ENCODE data around the gene PTPRG.

The PTPRG gene

DNA sequence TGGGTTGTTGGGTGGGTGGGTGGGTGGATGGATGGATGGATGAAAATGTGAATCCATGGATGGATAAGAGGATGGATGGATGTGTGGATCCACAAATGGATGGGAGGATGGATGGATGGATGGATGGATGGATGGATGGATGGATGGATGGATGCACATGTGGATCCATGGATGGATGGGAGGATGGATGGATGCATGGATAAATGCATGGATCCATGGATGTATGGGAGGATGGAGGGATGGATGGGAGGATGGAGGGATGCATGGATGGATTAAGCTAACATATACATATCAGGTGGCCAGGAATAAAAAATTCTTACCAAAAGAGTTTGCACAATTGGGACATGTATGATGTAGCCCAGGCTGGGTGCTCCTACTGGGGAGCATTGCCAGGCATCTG is 616.7 kb downstream of the PTPRG start:
- no peak for DNase-seq

DNA sequence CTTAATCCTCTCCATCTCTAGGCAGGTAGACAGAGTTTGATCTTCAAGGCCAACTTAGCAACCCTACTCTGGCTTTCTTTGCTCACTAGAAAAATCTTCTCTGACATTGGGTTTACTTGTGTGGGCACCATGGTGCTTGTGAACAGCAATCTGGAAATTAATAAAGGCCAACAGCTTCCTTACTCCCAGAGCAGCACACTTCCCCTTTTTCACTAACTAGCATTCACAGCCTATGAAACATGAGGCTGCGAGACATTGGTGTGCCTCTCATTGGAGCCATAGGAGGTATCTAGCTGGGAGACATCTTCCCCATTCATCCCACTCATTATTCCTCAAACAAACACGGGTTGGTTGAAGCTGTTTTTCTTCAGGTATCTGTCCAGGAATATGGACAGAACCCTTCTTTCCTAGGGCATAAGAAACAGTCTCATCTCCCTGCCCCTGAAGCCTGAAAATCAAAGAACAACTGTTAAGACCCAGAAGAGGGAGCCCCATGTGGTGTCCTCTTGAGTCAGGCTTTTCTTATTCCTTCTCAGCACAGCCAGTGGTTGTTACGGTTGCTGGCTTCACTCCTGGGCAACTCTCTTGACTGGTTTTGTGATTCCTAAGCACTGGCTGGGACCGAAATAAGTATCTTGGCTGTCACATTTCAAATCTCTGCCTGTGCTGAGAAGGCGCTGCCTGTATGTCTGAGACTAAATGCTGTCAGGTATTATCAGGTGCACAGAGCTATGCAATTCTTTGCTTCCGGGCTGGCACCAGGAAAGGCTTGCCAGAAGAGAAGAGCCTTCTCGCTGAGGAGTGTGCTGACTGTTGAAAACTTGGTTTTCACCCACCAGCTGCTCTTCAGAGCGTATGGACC is 617.6 kb downstream of the PTPRG start:
- DNase-seq = no peak

DNA sequence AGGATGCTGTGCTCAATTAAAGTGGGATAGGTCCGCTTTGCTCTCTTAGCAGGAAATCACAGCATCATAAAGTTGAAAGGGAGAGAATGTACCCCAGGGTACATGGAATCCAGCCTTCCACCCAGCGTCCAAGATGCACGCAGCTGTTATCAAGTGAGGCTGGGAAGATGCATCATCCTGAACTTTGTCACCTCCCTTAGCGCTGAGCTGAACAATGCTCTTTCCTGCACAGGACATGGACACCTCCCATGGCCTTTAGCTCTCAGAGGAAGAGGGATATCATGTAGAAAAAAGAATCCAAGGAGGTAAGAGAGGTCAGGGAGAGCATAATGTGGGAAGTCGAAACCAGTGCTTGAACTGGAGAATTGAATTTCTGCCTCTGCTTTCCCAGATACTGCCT is 619.1 kb downstream of the PTPRG start:
- no peak for DNase-seq

DNA sequence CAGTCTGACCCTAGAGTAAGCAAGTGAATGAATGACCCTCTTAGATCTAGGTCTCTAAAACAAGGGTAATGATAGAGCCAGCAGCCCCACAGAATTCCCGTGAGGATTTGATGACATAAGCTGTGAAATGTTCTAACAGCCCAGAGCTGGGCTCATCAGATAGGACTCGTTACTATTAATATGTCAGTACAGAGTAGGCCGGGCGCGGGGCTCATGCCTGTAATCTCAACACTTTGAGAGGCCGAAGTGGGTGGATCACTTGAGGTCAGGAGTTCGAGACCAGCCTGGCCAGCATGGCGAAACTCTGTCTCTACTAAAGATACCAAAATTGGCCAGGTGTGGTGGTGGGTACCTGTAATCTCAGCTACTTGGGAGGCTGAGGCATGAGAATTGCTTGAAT is 621.7 kb downstream of the PTPRG start:
- DNase-seq = no peak

DNA sequence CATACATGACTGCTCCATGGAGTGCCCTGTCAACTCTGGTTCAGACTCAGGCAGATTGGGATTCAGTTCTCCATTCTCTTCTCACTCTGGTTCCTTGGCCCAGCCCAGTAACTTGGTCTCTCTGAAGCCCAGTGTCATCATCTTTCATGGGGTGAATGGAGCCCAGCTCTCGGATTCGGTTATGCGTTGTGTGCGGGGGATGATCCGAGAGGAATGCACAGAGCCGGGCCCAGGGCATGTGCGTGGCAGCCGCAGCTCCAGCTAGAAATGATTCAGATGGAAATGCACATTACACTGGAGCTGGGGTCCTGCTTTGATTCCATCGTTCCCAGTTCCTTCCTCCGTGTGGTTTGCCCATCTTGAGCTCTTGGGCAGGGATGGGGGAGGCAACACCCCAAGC is 622.6 kb downstream of the PTPRG start:
- DNase-seq = no peak

DNA sequence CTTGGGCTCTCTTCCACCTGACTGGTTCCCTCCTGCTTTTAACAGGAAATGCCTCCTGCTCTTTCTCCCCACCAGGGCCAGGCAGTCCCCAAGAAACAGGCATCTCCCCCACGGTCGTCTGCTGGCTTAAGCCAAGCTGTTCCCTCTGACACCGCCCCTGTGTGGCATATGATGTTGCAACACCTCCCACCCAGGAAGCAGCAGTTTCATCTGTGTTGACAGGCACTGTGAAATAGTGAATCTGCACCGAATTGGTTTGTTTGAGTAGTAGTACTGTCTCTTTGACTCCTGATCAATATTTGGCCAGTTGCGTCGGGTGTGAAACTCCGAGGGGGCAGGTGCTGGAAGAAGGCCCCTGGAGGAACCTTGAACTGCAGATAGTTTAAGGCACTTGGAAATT is 623.2 kb downstream of the PTPRG start:
- no peak for DNase-seq

DNA sequence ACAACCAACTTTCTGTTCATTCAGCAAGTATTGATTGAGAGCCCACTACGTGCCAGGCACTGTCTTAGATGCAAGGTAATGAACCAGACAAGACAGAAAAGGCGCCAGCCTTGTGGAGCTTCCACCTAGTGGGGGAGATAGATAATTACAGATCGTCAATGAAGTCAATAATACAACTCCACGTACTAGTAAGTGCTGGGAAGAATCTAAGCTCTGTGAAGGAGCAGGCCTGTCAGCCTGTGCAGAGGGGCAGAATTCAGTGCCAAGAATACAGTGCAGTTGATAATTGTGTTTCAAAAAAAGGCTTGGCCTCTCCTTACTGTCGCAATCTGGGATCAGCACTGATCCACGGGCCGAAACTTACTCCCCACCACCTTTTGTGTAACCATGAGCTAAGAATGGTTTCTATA is 625.7 kb downstream of the PTPRG start:
- DNase-seq = no peak

DNA sequence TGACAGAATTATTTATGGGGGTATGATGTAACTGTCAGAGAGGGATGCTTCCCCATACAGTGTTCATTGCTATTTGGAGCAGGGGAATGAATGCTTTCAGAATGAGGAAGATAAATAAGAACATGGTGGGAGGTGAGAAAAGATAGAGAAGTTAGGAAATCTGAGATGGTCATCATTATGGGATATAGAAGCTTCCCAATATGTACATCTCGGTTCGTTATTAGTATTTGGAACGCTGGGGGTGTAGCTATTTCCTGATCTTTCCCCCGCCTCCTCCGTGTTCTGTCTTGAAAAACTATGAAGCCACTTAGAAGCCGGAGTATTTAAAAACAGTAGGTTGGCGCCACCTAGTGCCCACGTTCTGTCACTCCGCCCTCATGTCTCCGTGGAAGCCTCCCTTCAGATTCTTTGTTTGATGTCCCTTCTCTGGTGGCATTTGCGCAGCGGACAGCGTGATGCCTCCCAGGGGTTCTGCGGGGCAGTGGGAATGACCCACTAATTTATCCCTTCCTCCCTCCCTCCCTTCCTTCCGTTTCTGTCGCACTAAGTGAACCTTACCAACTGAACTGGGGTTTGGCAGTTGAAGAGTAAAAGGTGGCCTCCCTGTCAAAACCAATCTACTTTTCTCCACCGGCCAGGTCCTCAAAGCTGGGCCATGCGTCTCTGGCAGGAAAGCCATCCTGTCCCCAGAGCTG is 627.5 kb downstream of the PTPRG start:
- peak; percentile 84 for DNase-seq

DNA sequence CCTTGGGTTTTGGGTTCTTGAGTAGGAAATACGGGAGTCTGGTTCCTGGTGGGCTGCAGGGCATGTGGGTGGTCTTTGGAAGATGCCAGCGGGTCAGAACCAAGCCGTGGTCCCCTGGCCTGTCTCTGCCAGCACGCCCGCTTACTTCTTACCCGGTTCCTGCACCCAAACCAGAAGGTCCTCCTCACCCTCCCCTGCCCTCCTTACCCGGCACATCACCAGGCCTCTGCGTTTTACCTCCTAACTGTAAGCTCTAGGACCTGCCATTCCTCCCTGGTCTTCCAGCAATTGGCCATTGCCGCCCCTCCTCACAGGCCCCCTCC is 628.0 kb downstream of the PTPRG start:
- DNase-seq = no peak

DNA sequence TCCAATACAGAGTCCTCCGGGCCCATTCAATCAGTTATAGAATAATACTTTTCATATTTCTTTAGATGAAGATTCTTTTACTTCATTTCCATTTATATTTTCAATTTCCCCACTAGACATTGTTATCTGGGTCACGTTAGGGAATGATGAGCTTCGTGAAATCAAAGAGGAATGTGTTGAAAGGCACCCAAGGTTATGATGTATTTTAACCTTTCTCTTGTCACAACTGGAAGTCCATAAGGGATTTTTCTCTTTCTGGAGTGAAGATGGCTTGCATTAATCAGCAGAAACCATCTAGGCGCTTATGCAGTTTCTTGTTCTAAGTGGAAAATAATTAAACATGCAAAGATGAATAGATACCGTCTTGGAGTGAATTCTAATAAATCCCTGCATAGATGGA is 631.5 kb downstream of the PTPRG start:
- DNase-seq = no peak

DNA sequence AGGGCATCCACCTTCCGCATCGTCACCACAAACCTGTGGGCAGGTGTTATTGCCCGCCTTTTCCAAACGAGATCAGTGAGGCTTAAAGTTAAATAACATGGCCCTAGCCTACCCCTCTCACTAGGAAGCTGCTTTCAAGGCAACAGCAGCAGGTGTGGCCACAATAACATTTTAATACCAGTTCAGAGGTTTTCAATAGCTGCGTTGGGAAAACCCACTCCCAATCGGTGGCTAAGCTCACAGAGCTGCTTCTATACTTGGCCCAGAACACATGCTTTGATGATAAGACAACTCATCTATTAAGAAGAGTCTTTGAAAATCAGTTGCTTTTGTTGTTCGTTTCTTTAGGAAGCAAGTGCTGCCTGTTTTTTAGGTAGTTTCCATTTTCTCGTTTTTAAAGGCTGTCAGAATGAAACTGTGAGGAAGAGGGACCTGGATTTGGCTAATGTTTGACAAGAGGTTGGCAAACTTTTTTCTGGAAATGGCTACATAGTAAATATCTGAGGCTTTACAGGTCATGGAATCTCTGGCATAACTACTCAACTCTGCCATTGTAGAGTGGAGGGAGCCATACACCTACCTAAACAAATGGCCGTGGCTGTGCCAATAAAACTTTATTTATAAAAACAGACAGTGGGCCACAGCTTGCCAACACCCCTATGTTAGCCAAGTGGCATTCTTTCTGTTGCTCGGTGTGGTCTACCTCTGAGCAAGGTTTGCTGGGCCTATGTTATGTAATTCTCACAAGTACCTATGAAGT is 632.4 kb downstream of the PTPRG start:
- no peak for DNase-seq

DNA sequence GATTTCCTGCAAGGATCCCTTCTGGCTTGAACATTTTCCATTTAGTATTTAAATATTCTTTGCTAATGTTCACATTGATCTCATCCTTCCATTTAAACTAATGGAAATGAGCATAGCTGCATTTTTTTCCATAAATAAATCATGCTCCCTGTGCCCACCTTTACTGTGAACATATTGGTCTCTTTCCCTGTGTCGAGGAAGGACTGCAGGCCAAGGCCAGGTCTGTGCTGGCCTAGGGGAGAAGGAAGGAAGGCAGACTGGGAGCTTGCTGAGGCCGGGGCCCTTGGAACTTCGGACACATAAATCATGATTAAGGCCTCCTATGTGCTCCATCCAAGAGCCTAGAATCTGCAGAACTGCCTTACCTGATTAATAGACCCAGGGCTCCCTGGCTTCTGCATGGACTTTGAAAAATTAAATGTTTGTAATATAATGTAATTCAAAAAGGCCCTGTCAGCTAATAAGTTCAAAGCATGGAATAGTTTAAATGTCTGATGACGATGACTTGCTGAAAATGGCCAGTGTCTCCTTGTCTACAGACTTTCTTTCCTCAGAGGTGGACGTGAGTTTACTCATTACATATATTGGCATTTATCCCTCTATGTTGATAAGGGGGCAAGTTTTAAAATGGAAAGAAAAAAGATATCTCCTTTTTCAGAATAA is 636.1 kb downstream of the PTPRG start:
- no peak for DNase-seq

DNA sequence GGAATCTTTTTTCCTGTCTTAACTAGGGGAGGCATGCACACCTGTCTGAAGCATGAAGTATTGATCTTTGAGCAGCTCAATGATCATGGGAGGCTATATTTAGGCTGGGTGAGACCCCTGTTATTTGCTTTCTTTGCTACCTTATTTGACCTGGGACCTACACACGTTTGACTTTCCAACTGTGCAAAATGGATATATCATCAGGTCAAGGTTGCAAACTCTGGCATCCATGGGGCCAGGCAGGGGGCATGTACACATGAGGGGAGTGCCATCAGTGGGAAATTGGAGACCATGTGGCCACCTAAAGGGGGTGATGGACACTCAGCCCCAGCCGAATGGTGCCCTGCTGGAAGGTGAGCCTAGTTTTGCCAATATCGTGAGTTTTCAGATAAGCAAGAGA is 637.8 kb downstream of the PTPRG start:
- DNase-seq = no peak

DNA sequence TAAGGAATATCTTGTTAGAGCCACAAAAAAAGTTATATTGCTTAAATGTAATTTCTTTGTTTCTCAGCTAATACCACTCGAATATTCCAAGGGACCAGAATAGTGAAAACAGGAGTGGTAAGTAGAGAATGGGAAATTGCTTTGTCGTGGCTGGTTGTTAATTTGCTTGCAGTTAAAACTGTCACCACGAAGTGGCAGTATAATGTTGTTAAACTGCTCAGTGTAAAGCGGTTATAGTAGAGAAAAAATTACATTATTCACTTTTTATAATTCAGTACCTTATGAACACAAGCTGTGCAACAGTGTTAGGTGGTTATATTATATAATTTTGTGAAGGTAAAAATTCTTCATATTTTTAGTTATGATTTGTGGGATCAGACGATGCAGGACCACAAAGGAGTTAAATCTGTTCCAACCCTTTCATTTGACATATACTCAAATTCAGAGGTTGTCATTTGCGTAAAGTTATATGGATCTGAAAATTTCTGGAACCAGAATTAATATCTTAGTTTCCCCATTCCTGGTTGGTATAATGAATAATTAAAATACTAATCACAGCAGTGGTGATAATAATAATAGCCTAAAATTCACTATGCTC is 640.2 kb downstream of the PTPRG start:
- DNase-seq = no peak

DNA sequence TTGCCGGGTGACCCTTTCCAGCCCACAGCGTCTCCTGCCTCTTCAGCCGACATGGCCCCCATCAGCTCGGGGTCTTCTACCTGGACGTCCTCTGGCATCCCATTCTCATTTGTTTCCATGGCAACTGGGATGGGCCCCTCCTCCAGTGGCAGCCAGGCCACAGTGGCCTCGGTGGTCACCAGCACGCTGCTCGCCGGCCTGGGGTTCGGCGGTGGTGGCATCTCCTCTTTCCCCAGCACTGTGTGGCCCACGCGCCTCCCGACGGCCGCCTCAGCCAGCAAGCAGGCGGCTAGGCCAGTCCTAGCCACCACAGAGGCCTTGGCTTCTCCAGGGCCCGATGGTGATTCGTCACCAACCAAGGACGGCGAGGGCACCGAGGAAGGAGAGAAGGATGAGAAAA is 641.8 kb downstream of the PTPRG start:
- DNase-seq = no peak

DNA sequence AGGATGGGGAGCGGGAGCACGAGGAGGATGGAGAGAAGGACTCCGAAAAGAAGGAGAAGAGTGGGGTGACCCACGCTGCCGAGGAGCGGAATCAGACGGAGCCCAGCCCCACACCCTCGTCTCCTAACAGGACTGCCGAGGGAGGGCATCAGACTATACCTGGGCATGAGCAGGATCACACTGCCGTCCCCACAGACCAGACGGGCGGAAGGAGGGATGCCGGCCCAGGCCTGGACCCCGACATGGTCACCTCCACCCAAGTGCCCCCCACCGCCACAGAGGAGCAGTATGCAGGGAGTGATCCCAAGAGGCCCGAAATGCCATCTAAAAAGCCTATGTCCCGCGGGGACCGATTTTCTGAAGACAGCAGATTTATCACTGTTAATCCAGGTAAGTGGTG is 642.2 kb downstream of the PTPRG start:
- no peak for DNase-seq

DNA sequence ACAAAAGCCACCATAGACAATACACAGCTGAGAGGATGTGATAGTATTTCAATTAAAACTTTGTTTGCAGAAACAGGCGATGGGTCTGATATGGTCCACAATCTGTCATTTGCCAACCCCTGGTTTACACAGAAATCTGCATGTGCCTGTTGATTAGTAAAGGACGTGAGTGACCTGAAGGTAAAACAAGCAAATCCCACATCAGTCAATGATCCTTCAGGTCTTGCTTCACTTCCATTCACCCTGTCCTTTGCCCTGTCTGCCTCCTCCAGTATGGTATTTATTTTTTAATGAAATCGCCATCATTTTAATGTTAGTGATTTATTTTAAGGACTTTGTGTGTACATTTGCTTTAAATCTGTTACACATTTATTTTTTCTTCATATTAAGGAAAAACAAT is 645.8 kb downstream of the PTPRG start:
- no peak for DNase-seq

DNA sequence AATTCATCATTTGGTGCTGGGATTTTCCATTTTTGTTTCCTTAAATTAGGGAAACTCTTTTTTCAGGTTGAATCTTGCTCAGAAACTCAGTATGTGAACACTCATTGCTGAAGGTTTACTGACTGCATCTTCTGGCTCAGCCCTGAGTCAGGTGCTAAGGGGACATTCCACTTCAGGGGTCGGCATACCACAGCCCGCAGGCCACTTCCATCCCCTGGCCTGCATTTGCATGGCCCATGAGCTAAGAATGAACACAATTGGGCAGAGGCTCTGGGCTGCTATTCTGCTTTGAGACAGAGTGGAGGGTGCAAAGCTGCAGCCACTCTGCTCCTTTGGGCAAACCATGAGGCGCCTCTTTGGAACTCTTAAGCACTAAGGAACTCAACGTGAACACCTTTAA is 647.0 kb downstream of the PTPRG start:
- DNase-seq = no peak

DNA sequence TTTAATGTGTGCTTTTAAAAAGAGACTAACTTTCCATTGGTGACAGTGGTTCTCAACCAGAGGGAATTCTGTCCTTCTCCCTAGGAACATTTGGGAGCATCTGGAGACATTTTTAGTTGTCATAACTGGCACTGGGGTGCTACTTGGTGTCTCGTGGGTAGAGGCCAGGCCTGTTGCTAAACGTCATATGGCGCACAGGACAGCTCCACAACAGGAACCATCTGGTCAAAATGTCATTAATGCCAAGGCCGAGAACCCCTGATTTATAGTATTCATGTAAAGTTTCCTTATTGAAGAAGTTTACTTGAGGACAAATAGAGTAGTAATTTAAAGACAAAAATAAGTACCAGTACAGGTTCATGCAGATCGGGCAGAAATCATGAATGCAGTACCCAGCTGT is 647.7 kb downstream of the PTPRG start:
- DNase-seq = no peak

DNA sequence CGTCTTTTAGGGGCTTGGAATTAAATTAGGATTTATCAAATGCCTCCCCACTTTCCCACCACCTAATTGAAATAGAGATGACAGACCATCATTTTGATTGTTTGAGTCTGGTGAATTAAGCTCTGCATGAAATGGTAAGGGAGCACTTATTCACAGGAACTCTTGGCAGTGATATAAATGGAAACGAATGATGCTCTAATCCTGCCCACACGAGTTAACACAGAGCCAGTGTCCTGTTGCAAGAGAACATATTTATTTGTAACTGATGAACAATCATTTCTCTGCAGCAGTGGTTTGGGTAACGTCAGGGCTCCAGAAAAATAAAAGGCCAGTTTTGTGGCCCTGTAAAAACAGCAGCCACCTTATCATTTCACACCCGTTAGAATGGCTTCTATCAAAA is 648.6 kb downstream of the PTPRG start:
- no peak for DNase-seq

DNA sequence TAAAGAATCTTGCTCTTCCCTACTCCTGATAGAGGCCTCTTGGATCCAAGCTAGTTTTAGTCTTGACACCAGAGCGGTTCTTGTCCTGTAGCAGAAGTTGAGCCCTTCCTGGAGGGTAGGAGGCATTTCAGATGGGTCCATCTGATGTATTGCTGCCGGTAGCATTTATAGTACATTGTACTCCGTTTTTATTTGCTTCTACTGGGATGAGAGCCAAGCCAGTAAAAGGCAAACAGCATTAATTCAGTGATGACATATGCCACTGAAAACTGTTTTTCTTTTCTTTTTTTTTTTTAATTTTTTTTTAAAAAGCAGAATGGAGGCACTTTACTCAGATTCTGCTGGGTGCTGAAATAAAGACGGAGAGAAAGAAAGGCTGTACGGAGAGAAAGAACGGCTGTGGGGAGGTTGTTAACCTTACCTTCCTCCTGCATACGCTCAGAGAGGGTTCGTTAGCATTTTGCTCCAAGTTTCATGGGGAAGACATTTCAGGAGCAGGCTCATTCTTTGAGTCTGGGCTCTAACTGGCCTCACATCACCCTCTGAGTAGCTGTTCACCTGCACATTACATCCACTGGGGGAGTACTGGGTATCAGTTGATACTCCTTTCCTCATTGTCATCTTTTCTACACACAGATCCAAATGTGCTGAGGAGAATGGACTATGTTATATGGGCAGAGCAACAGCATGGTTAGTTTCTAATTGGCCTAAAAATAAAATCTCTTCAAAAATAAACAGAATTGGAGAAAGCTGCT is 650.5 kb downstream of the PTPRG start:
- no peak for DNase-seq

DNA sequence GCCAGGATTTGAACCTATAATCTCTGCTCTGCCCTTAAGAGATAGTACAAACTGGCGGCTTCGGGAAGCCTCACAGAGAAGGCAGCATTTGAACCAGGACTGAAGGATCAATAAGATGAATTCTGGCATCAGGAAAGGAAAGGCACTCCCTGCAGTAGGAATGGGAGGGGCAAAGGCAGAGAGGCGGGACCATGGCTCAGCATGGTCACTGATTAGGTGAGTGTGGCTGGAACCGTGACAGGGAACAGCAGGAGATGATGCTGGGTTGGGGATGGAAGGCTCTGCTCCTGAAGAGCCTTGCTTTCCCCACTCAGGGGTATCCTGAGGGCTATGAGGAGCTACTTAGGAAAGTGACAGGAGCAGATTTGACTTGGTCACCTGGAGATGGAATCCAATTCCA is 653.5 kb downstream of the PTPRG start:
- no peak for DNase-seq
